ENCODE measurements around the gene PTPRN2. TPM values are rescaled to one million over a fixed set of nuclear protein-coding genes. Genes with fewer than 3 reads are reported as not detected.
"Not testable (repeated sequence)": the region's sequence is repeated elsewhere in the genome, so short reads cannot be mapped to it uniquely, and the experiment has no call there.

Gene PTPRN2
- polyA plus RNA-seq, 4 donors, result 7.2 to 9.2 (median 7.5) TPM

DNA sequence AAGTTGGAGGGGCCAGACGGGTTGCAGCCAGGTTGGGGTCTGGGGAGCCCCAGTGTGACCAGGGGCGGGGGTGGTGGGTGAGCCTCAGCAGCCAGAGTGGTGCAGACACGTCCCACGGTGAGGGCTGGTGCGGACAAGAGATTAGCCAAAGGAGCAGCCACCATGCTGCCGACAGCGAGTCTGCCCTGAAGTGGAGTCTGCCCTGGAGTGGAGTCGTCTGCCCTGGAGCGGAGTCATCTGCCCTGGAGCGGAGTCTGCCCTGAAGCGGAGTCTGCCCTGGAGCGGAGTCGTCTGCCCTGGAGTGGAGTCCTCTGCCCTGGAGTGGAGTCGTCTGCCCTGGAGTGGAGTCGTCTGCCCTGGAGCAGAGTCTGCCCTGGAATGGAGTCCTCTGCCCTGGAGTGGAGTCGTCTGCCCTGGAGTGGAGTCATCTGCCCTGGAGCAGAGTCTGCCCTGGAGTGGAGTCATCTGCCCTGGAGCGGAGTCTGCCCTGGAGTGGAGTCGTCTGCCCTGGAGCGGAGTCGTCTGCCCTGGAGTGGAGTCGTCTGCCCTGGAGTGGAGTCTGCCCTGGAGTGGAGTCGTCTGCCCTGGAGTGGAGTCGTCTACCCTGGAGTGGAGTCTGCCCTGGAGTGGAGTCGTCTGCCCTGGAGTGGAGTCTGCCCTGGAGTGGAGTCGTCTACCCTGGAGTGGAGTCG is 64.3 kb downstream of the PTPRN2 start:
- not testable (repeated sequence) for DNase-seq (ENCODE audit: low read depth in 4 of 4, low spot score in 3 of 4)

GRCh38 chr7:158521795-158522194 is 65.8 kb downstream of the PTPRN2 start:
- DNase-seq (ENCODE audit: low read depth in 4 of 4, low spot score in 3 of 4), result not testable (repeated sequence)

DNA sequence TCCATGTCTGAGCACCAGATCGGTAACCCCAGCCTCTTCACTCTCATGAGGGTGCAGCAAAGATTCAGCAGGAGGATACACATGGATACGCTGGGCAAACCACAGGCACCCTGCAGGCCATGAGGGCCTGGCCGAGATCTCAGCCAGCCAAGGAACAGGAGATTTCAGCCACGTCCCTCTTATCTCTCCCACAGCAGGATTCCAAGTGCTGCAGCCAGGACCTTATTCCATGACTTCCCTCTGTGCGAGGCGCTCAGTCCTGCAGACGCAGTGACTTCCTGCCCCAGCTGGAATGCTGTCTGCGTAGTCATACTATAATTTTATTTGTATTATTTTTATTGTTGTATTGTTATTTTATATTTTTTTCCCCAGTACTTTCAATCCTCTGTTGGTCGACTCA is 66.8 kb downstream of the PTPRN2 start:
- DNase-seq (ENCODE audit: low read depth in 4 of 4, low spot score in 3 of 4), result no peak

GRCh38 chr7:158519633-158520174 is 67.9 kb downstream of the PTPRN2 start:
- DNase-seq (ENCODE audit: low read depth in 4 of 4, low spot score in 3 of 4), result no peak

- DNase-seq (ENCODE audit: low read depth in 4 of 4, low spot score in 3 of 4), result no peak
Observed at GRCh38 chr7:158518980-158519632, 68.5 kb downstream of the PTPRN2 start.

- DNase-seq (ENCODE audit: low read depth in 4 of 4, low spot score in 3 of 4), result no peak
Observed at GRCh38 chr7:158517571-158517970, 70.1 kb downstream of the PTPRN2 start.

DNA sequence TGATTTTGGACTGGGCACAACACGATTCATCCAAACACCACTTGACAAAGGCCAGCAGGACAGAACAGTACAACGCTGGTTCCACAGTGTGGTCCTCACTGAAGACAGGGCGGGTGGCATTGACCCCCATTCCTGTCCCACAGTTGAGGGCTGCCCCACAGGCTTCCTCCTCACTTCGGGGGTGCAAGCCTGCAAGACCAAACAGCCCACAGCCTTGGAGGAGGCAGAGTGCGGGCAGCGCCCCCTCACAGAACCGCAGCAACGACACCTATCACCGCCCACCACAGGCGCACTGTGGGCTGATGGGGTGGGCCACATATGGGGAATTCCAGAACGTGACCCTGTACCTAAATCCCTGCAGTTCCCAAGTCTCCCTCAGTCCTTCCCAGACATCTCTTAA is 70.6 kb downstream of the PTPRN2 start:
- DNase-seq (ENCODE audit: low read depth in 4 of 4, low spot score in 3 of 4), result no peak

DNA sequence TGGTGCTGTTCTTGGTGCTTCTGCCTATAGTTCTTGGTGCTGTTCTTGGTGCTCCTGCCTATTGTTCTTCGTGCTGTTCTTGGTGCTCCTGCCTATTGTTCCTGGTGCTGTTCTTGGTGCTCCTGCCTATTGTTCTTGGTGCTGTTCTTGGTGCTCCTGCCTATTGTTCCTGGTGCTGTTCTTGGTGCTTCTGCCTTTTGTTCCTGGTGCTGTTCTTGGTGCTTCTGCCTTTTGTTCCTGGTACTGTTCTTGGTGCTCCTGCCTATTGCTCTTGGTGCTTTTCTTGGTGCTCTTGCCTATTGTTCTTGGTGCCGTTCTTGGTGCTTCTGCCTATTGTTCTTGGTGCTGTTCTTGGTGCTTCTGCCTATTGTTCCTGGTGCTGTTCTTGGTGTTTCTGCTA is 71.1 kb downstream of the PTPRN2 start:
- no peak for DNase-seq (ENCODE audit: low read depth in 4 of 4, low spot score in 3 of 4)

DNA sequence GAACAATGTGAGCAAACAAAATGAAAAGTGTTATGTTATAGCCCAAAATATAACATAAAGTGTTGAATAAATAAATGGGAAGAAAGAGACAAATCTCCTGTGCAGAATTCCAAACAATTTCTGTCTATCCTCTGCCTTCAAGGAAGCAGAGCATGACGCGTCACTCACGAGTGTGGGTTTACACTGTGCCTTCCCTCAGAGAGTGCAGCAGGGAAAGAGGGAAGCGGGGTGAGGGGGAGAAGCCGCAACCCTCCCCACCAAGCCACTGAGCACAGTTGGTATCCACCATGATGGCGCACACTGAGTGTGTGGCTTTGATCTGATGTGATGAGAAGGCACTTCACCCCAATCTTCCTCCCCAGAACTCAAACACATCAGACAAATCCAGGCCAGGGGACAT is 74.8 kb downstream of the PTPRN2 start:
- DNase-seq (ENCODE audit: low read depth in 4 of 4, low spot score in 3 of 4), result no peak

DNA sequence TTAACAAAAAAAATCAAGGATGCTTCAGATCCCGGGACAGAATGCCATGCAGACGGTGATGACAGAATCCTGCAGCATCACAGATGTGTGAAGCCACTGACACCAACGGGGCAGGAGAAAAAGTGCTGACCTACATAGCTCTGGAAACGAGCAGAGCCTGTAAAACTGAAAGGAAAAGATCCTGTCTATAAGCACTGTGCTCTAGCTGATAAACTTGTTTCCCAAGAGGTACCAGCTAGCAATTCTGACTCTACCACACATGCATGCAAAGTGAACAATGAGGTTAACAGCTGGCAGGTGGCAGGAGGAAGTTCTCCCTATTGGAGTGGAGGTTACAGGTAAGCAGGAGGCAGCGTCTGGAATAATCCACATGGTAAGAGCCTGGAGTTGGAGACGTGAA is 75.6 kb downstream of the PTPRN2 start:
- no peak for DNase-seq (ENCODE audit: low read depth in 4 of 4, low spot score in 3 of 4)

DNA sequence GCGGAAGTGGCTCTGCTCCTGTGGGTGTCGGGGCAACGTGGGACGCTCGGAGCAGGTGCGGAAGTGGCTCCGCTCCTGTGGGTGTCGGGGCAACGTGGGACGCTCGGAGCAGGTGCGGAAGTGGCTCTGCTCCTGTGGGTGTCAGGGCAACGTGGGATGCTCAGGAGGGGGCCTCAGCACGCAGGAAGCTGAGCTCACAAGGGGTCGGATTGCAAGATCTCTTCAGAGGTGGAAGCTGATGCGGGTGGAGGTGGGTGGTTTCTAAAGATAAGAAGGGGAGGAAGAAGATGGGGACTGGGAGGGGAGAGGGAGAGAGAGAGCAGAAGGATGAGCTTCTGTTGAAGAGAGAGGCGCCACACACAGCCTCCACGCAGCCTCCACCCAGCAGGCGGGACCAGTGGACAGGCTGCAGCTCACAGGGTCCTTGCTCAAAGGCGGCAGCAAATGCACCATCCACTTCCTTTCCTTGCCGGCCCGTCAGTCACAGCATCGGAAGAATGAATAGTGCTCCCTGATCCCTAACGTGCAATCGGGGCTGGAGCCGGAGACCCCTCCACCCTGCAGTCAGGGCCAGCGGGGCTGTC is 78.7 kb downstream of the PTPRN2 start:
- no peak for DNase-seq (ENCODE audit: low read depth in 4 of 4, low spot score in 3 of 4)

DNA sequence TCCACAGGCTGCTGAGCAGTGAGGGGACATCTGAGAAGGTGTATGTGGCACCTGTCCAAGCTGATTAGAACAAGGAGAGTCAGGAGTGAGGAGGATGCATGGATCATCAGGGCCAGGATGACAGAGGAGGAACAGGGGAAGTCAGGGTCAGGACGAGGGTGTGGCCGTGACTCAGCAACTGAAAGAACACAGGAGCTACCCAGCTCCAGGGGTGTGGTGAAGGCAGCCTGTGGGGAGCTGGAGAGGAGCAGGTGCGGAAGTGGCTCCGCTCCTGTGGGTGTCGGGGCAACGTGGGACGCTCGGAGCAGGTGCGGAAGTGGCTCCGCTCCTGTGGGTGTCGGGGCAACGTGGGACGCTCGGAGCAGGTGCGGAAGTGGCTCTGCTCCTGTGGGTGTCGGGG is 79.3 kb downstream of the PTPRN2 start:
- DNase-seq (ENCODE audit: low read depth in 4 of 4, low spot score in 3 of 4), result not testable (repeated sequence)

DNA sequence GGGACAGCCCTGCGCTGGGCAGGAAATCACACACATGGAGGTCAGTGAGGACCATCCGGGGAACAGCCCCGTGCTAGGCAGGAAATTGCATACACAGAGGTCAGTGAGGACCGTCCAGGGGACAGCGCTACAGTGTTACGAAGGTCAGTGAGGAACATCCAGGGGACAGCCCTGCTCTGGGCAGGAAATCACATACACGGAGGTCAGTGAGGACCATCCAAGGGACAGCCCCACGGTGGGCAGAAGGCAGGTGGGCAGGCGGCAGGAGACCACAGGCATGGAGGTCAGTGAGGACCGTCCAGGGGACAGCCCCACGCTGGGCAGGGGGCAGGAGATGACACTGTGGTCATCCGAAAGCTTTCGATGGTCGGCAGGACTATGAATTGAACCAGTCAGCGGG is 79.7 kb downstream of the PTPRN2 start:
- no peak for DNase-seq (ENCODE audit: low read depth in 4 of 4, low spot score in 3 of 4)

DNA sequence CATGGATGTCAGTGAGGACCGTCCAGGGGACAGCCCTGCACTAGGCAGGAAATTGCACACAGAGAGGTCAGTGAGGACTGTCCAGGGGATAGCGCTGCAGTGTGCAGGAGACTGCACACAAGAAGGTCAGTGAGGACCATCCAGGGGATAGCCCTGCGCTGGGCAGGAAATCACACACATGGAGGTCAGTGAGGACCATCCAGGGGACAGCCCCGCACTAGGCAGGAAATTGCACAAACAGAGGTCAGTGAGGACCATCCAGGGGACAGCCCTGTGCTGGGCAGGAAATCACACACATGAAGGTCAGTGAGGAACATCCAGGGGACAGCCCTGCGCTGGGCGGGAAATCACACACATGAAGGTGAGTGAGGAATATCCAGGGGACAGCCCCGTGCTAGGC is 80.4 kb downstream of the PTPRN2 start:
- DNase-seq (ENCODE audit: low read depth in 4 of 4, low spot score in 3 of 4), result not testable (repeated sequence)

GRCh38 chr7:158506626-158507025 is 81.0 kb downstream of the PTPRN2 start:
- no peak for DNase-seq (ENCODE audit: low read depth in 4 of 4, low spot score in 3 of 4)

DNA sequence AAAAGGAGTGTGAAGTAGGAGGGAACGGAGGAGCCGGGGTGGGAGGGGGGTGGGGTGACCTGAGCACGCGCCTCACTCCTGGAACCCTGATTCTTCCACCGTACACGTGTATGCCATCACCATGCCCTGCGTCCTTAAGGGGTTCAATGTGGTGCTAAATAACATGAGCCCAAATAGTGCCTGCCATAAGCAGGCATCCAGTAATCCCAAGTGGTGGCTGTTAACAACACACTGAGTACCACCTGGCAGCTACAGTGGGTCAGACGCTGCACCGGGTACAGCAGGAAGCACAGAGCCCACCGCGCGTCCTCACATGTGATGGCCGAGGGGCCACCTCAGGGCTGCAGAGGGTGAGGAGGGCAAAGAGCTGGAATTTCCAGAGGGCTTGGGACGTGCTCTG is 81.9 kb downstream of the PTPRN2 start:
- DNase-seq (ENCODE audit: low read depth in 4 of 4, low spot score in 3 of 4), result no peak

DNA sequence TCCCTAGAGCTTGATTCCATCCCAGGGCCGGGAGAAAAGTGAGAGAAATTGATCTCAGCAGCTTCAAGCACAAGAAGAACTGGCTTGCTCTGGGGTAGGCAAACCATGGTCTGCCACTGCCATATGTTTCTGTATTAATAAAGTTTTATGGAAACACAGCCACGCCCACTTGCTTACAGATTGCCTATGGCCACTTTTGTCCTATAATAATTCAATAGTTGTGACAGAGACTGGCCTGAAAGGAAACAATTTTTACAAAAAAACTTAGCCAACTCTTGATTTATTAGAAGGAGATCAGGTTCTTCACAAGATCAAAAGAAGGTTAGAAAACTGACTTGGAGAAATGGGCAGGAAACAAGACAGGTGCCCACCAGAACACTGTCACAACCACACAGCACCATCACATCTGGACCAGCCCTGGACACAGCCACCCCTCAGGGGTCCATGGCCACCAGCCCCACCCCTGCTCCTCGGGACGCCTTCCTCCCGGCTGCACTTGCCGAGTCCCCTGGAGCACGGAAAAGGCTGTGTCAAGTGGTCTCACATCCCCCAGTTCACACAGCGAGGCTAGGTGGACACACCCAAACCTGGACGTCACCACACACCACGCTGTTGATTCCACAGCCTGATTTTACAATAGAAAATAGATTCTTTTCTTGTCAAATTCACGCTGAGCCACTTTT is 85.4 kb downstream of the PTPRN2 start:
- no peak for DNase-seq (ENCODE audit: low read depth in 4 of 4, low spot score in 3 of 4)

DNA sequence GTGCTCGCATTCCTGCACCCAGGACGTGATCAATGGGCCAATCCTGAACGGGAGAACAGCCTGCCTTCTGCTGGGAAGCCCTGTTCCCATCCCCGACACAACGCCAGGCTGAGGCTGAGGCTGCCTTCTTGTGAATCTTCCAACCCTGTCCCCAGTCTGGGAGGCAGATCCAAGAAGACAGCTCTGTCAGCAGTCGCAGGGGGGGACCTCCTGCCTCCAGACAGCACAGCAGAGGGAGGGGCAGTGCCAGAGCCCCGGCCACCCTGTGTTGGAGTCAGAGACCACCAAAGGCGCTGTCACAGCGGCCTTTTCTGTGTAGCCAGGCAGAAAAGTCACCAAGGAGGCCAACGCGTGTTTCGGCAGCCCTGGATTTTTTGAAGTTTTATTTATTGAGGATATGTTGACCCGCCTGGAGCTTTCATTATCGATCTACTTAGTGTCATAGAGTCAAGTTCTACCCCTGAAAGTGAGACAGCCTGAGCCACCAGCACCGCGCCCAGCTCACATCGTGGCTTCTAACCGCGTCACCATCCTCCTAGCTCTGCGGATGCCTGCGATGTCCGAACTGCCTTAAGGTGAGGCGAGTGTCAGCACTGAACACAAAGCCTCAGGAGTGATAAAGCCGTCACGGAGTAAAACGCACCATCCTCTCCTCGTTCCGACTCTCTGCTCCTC is 86.1 kb downstream of the PTPRN2 start:
- no peak for DNase-seq (ENCODE audit: low read depth in 4 of 4, low spot score in 3 of 4)

DNA sequence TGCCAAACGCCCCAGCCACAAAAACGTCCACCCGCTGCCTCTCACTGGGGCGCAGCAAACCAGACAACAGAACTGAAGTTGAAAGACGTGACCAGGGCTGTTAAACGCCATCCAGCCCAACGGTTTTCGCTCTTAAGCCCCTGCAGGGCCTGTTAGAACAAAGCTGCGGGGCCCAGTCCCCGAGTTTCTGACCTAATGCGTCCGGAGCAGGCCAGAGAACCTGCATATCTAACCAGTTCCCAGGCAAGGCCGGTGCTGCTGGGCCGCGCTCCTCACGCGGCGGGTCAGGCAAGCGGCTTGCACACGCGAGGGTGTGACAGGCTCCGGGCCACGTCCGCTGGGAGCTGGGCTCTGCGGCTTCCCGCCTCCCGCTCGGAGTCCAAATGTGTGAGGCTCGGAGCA is 87.0 kb downstream of the PTPRN2 start:
- DNase-seq (ENCODE audit: low read depth in 4 of 4, low spot score in 3 of 4), result no peak

DNA sequence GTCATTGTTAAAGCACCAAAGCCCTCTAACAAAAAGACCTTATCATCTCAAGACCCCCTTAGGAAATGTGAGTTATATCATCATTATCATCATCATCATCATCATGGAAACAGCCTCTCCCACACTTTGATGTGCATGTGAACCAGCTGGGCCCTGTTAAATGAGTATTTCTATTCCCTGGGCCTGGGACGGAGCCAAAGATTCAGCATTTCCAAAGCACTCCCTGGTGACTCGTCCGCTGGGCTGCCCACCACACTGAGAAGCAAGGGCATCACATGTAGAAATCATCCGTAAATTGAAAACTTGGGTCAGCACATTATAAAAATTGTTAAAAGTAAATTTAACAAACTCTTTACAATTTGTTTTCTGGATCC is 88.6 kb downstream of the PTPRN2 start:
- DNase-seq (ENCODE audit: low read depth in 4 of 4, low spot score in 3 of 4), result no peak

Measured in left renal pelvis (tissue), 4 donors.